Endothelial cell of umbilical vein (primary cell): ENCODE measurements around the gene OSBPL8. TPM values are rescaled to one million over a fixed set of nuclear protein-coding genes. Genes with fewer than 3 reads are reported as not detected.

Experiments
- BruUV-seq: library from RNA; stranded (reverse); fragments of 400-500 nt; replicated peaks from 2 replicates; lab custom pipeline; 2021; lab: Mats Ljungman, UMichigan
- CTCF ChIA-PET: fragments of 300-600, 350-600 bp; sonication (Branson Sonifier 250); formaldehyde crosslinking; loops from one replicate; lab custom pipeline; 2021; ENCODE audit warnings: antibody characterized with exemption, inconsistent platforms; lab: Charles Lee
- POLR2A ChIA-PET: fragments of 300-600, 350-600 bp; sonication (Branson Sonifier 250); formaldehyde crosslinking; loops from one replicate; lab custom pipeline; 2021; ENCODE audit warnings: antibody characterized with exemption, inconsistent platforms; lab: Charles Lee
- DNase-seq: peaks from one replicate; pipeline ENCODE4 v3.0.0-alpha.2; 2011; ENCODE audit warnings: low read depth, low spot score
- FAIRE-seq: peaks from 2 replicates; lab custom pipeline; 2011; peaks lifted over from hg19 to GRCh38; lab: Jason Lieb, UNC
- H2AFZ ChIP-seq: 2 replicates; pipeline ENCODE4 v1.6.0; 2012; ENCODE audit warnings: low read depth, low read length, control low read depth, inconsistent platforms
- H3K27ac ChIP-seq: 2 replicates; pipeline ENCODE4 v1.5.1; 2011; ENCODE audit warnings: low read depth, mild to moderate bottlenecking, control low read depth, low read length, moderate library complexity; ENCODE audit not compliant: insufficient read depth
- H3K27me3 ChIP-seq, 2 experiments: 2 replicates each; pipeline versions ENCODE4 v1.6.0 to v1.6.1; 2011; ENCODE audit warnings: low read length in 2 of 2, mixed read lengths in 1 of 2; ENCODE audit not compliant: control insufficient read depth in 2 of 2, insufficient read depth in 2 of 2
- H3K36me3 ChIP-seq, 2 experiments: 2 replicates in 1 of 2; 3 replicates in 1 of 2; pipeline ENCODE4 v1.5.1; 2011; ENCODE audit warnings: low read length in 2 of 2, mild to moderate bottlenecking in 1 of 2, moderate library complexity in 1 of 2; ENCODE audit not compliant: control insufficient read depth in 2 of 2, insufficient read depth in 2 of 2; ENCODE audit errors: extremely low read depth in 1 of 2
- H3K4me1 ChIP-seq: 3 replicates; pipeline ENCODE4 v1.5.1; 2011; ENCODE audit warnings: mild to moderate bottlenecking, low read length; ENCODE audit not compliant: control insufficient read depth, insufficient read depth; ENCODE audit errors: extremely low read depth
- H3K4me2 ChIP-seq: 2 replicates; pipeline ENCODE4 v1.6.1; 2011; ENCODE audit warnings: low read length, control low read depth, mixed read lengths; ENCODE audit not compliant: insufficient read depth
- H3K4me3 ChIP-seq, 3 experiments: fragments of 200-600 bp in 1 of 3; sonication (generic), shearing (Covaris generic) in 1 of 3; replicated peaks in 1 of 3; 2 replicates each; pipeline ENCODE4 v1.5.1; 2011 to 2016; ENCODE audit warnings: control low read depth in 3 of 3, low read length in 3 of 3, mild to moderate bottlenecking in 2 of 3, inconsistent platforms in 1 of 3, low read depth in 1 of 3, moderate library complexity in 1 of 3; ENCODE audit not compliant: insufficient read depth in 1 of 3
- H3K79me2 ChIP-seq: 2 replicates; pipeline ENCODE4 v1.6.0; 2012; ENCODE audit warnings: low read length, inconsistent platforms; ENCODE audit not compliant: control insufficient read depth, insufficient read depth
- H3K9ac ChIP-seq: replicated peaks from 2 replicates; pipeline ENCODE3; 2011; ENCODE audit warnings: low read length, control low read depth; ENCODE audit not compliant: insufficient read depth; ENCODE audit errors: extremely low read depth
- H3K9me1 ChIP-seq: replicated peaks from 3 replicates; pipeline ENCODE4 v1.6.0; 2011; ENCODE audit warnings: mild to moderate bottlenecking, low read length; ENCODE audit not compliant: control insufficient read depth, insufficient read depth; ENCODE audit errors: extremely low read depth
- H3K9me3 ChIP-seq: replicated peaks from 2 replicates; pipeline ENCODE4 v1.5.1; 2012; ENCODE audit warnings: low read length, inconsistent platforms; ENCODE audit not compliant: control insufficient read depth, insufficient read depth
- H4K20me1 ChIP-seq: replicated peaks from 2 replicates; pipeline ENCODE3; 2011; ENCODE audit warnings: mild to moderate bottlenecking, low read length; ENCODE audit not compliant: control insufficient read depth, insufficient read depth; ENCODE audit errors: extremely low read depth
- CTCF ChIP-seq, 2 donors: IDR thresholded peaks; 1 replicate in 1 of 2; 2 replicates in 1 of 2; pipeline ENCODE4 v1.5.1; 2011; ENCODE audit warnings: low read length in 2 of 2, mild to moderate bottlenecking in 2 of 2, moderate library complexity in 2 of 2, control low read depth in 1 of 2, inconsistent platforms in 1 of 2, low read depth in 1 of 2; ENCODE audit not compliant: insufficient read depth in 1 of 2; ENCODE audit errors: extremely low read depth in 1 of 2
- EZH2 ChIP-seq: IDR thresholded peaks from 2 replicates; pipeline ENCODE4 v1.6.1; 2012; ENCODE audit warnings: borderline replicate concordance, low read depth, mild to moderate bottlenecking, moderate library complexity, low read length, inconsistent platforms; ENCODE audit not compliant: severe bottlenecking
- FOS ChIP-seq: IDR thresholded peaks from 2 replicates; pipeline ENCODE4 v1.6.1; 2011; ENCODE audit warnings: mild to moderate bottlenecking, low read length, moderate library complexity, borderline replicate concordance; ENCODE audit not compliant: insufficient read depth
- GATA2 ChIP-seq: IDR thresholded peaks from 2 replicates; pipeline ENCODE4 v1.7.0; 2011; ENCODE audit warnings: low read depth, mild to moderate bottlenecking, moderate library complexity, mixed read lengths, low read length; ENCODE audit not compliant: insufficient read length, insufficient read depth
- JUN ChIP-seq: IDR thresholded peaks from 2 replicates; pipeline ENCODE4 v1.6.1; 2011; ENCODE audit warnings: borderline replicate concordance, low read depth; ENCODE audit not compliant: insufficient read length, insufficient read depth
- MAX ChIP-seq: IDR thresholded peaks from 2 replicates; pipeline ENCODE4 v1.6.1; 2011; ENCODE audit not compliant: insufficient read depth, insufficient read length
- MYC ChIP-seq: IDR thresholded peaks from one replicate; pipeline ENCODE4 v1.6.1; 2011; ENCODE audit warnings: mild to moderate bottlenecking, low read depth, low read length
- POLR2A ChIP-seq: IDR thresholded peaks from 2 replicates; pipeline ENCODE4 v1.6.1; 2012; ENCODE audit warnings: low read depth, mild to moderate bottlenecking, control low read depth, low read length
- POLR2AphosphoS5 ChIP-seq: IDR thresholded peaks from 2 replicates; pipeline ENCODE4 v1.6.1; 2012; ENCODE audit warnings: low read depth, mild to moderate bottlenecking, control low read depth, low read length, moderate library complexity; ENCODE audit not compliant: insufficient read depth
- dilution Hi-C: fragments of 300-500 bp; cut with MboI; formaldehyde crosslinking; loops from one replicate; pipeline ENCODE4 v1.15.0; 2019; ENCODE audit warnings: low sequenced_read_pairs; ENCODE audit not compliant: extremely low pct_ligation_motif_present
- intact Hi-C: fragments of 100-400 bp; cut with micrococcal nuclease; formaldehyde crosslinking; loops from one replicate; pipeline ENCODE4 v1.10.0; 2022
- polyA plus RNA-seq, 4 experiments: library from polyadenylated mRNA; depleted of rRNA in 3 of 4; stranded (reverse) in 3 of 4; unstranded in 1 of 4; fragments of >200 nt; gene quantifications; 2 replicates each; pipeline versions ENCODE4 v1.2.1 to v1.2.3, GENCODE V29; 2011 to 2012; ENCODE audit warnings: missing spikeins in 1 of 4
- total RNA-seq: library from RNA; stranded (reverse); gene quantifications from 2 replicates; pipeline ENCODE4 v1.2.3, GENCODE V29; 2021

Gene OSBPL8
- total and polyA plus RNA-seq, 2 donors (not counting 3 experiments of a cell fraction or from before 2014, with no cell fraction given) = 10.3 to 47.6 TPM

GRCh38 chr12:76449993-76450392 lies 109.6 kb downstream of the OSBPL8 start:
- BruUV-seq = no TSS peak
- Histone ChIP-seq H3K27ac (peak overlapping the region; percentile 76), H3K4me2 (no peak overlapping the region), H3K79me2 (no peaks in the 10 kb centered on the region), H3K9me3 (no peaks in the 10 kb centered on the region), H2AFZ (no peak overlapping the region), H3K9ac (peak overlapping the region; percentile 18), H3K4me1 (peaks cover 19% of the 10 kb centered on the region), H4K20me1 (no peaks in the 10 kb centered on the region), H3K36me3 (no peaks in the 10 kb centered on the region), H3K27me3 (no peaks in the 10 kb centered on the region), H3K9me1 (no peaks in the 10 kb centered on the region), H3K4me3 (no peak overlapping the region)
- FAIRE-seq = no peak
- no peak for DNase-seq
- POLR2A ChIA-PET = no interaction called here
- dilution Hi-C loops (no loop called here), intact Hi-C loops (loop anchor here (10.0 kb wide), 2 partner anchors 215 to 725 kb away; no protein-coding TSS in a partner anchor)
- CTCF ChIA-PET = no interaction called here
- TF ChIP-seq POLR2AphosphoS5 = no peak
- no peak for TF ChIP-seq EZH2
- TF ChIP-seq MAX = no peak
- TF ChIP-seq JUN = no peak
- TF ChIP-seq CTCF (IDR thresholded peaks at IDR 0.05; ENCODE audit: extremely low read depth in 1 of 2, insufficient read depth in 1 of 2, low read depth in 1 of 2, low read length in 2 of 2) = no peak
- TF ChIP-seq FOS = no peak
- TF ChIP-seq POLR2A = no peak
- TF ChIP-seq GATA2 = no peak
- no peak for TF ChIP-seq MYC
